ENCODE data around the gene CEP250.

DNA sequence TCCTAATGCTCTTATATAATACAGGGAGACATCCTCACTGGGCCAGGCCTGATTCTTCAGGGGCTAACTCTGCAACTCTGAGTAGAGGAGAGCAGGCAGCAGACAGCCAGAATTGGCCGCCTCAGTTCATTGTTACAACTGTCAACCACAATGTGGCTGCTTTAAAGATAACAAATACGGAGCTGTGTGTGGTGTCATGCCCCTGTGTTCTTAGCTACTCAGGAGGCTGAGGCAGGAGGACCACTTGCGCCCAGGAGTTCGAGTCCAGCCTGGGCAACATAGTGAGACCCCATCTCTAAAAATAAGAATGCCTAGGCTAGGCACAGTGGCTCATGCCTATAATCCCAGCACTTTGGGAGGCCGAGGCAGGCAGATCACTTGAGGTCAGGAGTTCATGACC lies 34.3 kb downstream of the CEP250 start:
- TF ChIP-seq, protein P1, sequence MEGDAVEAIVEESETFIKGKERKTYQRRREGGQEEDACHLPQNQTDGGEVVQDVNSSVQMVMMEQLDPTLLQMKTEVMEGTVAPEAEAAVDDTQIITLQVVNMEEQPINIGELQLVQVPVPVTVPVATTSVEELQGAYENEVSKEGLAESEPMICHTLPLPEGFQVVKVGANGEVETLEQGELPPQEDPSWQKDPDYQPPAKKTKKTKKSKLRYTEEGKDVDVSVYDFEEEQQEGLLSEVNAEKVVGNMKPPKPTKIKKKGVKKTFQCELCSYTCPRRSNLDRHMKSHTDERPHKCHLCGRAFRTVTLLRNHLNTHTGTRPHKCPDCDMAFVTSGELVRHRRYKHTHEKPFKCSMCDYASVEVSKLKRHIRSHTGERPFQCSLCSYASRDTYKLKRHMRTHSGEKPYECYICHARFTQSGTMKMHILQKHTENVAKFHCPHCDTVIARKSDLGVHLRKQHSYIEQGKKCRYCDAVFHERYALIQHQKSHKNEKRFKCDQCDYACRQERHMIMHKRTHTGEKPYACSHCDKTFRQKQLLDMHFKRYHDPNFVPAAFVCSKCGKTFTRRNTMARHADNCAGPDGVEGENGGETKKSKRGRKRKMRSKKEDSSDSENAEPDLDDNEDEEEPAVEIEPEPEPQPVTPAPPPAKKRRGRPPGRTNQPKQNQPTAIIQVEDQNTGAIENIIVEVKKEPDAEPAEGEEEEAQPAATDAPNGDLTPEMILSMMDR (IDR thresholded peaks at IDR 0.05): no peak
- no peak for TF ChIP-seq ZFX (IDR thresholded peaks at IDR 0.05; ENCODE audit: borderline replicate concordance)

Measured in 22Rv1 (cell line).